ENCODE data around the gene MAP3K14.

MAP3K14 gene

GRCh38 chr17:45229681-45230409, 87.0 kb downstream of the MAP3K14 start:
- Histone ChIP-seq H3K36me3 (ENCODE audit: insufficient read depth) (no peaks in the 10 kb centered on the region), H3K27ac (peak overlapping the region; percentile 97), H3K27me3 (ENCODE audit: insufficient read depth, low read depth) (no peaks in the 10 kb centered on the region), H3K4me3 (IDR thresholded peaks at IDR 0.05; ENCODE audit: insufficient read depth, low read depth, low read length) (no peak overlapping the region), H3K79me2 (ENCODE audit: insufficient read depth, low read depth) (peaks cover 80% of the 10 kb centered on the region), H3K4me1 (ENCODE audit: low read depth, poor library complexity, severe bottlenecking) (peaks cover 93% of the 10 kb centered on the region), H3K4me2 (peak overlapping the region; percentile 100), H2AFZ (ENCODE audit: low read depth) (no peak overlapping the region), H3K9ac (peak overlapping the region; percentile 83; the same call in 1 of the 2 replicates), H4K20me1 (ENCODE audit: insufficient read depth) (no peaks in the 10 kb centered on the region)
- no peak for TF ChIP-seq CTCF (conservative IDR thresholded peaks at IDR 0.05; ENCODE audit: low read depth, low read length)

GRCh38 chr17:45228763-45229539, 87.9 kb downstream of the MAP3K14 start:
- TF ChIP-seq CTCF (conservative IDR thresholded peaks at IDR 0.05; ENCODE audit: low read depth, low read length) = 0 out of 2 replicates have a peak, but pooled peaks have one; percentile 12
- Histone ChIP-seq H2AFZ (ENCODE audit: low read depth) (peak overlapping the region; percentile 19; the same call in 1 of the 2 replicates), H3K79me2 (ENCODE audit: insufficient read depth, low read depth) (peaks cover 88% of the 10 kb centered on the region), H3K4me1 (ENCODE audit: low read depth, poor library complexity, severe bottlenecking) (peaks cover 93% of the 10 kb centered on the region), H4K20me1 (ENCODE audit: insufficient read depth) (no peaks in the 10 kb centered on the region), H3K4me2 (peak overlapping the region; percentile 100), H3K36me3 (ENCODE audit: insufficient read depth) (no peaks in the 10 kb centered on the region), H3K4me3 (IDR thresholded peaks at IDR 0.05; ENCODE audit: insufficient read depth, low read depth, low read length) (no peak overlapping the region), H3K27me3 (ENCODE audit: insufficient read depth, low read depth) (no peaks in the 10 kb centered on the region), H3K27ac (peak overlapping the region; percentile 97), H3K9ac (peak overlapping the region; percentile 83)

DNA sequence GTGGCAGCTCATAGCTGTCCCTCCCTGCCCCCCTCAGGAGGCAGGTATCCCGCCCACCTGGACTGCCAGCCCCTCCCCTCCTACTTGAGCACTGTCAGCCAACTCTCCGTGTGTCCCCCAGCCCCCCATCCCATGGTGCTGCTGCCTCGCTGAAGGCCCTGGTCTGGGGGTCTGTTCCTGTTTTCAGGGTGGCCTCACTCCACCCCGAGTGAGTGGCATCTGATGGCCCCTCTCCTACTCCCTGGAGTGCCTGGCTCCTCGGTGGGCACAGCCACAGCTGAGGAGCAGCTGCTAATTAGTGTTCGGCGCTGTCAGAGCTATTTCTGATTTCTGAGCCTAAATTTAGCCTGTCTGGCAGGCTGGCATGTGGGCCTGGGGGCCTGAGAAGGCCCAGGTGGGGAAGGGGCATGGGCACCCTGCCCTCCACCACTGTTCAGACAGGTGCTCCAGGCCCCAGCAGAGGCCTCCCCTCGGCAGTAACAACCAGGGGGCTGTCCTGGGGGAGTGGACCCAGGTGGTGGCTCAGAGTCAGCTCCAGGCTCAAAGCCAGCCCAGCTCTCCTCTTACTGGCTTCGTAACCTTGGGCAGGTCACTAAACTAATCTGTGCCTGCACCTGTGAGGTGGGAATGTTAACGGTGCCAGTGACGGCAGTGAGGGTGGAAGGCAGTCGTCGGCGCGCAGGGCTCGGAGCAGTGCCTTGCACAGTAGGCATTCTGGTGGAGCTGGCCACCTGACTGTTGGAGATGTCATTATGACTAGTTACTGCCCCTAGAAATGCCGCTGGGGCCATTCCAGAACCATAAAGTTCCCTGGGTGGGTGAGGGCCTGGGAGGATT, 88.7 kb downstream of the MAP3K14 start:
- Histone ChIP-seq H4K20me1 (ENCODE audit: insufficient read depth) (no peaks in the 10 kb centered on the region), H2AFZ (ENCODE audit: low read depth) (no peak overlapping the region), H3K36me3 (ENCODE audit: insufficient read depth) (no peaks in the 10 kb centered on the region), H3K79me2 (ENCODE audit: insufficient read depth, low read depth) (peaks cover 96% of the 10 kb centered on the region), H3K27ac (peak overlapping the region; percentile 97), H3K4me1 (ENCODE audit: low read depth, poor library complexity, severe bottlenecking) (peaks cover 90% of the 10 kb centered on the region), H3K9ac (peak overlapping the region; percentile 83), H3K4me2 (peak overlapping the region; percentile 100), H3K27me3 (ENCODE audit: insufficient read depth, low read depth) (no peaks in the 10 kb centered on the region), H3K4me3 (IDR thresholded peaks at IDR 0.05; ENCODE audit: insufficient read depth, low read depth, low read length) (no peak overlapping the region)
- TF ChIP-seq CTCF (conservative IDR thresholded peaks at IDR 0.05; ENCODE audit: low read depth, low read length) = no peak
